GM12892 (cell line): ENCODE results near the gene PTK7.

Experiments used
- POLR2A ChIP-seq: IDR thresholded peaks from 2 replicates; pipeline ENCODE4 v1.6.1; 2011; ENCODE audit warnings: low read depth, low read length, control low read depth
- POLR2AphosphoS5 ChIP-seq: IDR thresholded peaks from 2 replicates; pipeline ENCODE4 v1.6.1; 2011; ENCODE audit warnings: low read depth, low read length, control low read depth
- TAF1 ChIP-seq: IDR thresholded peaks from 2 replicates; pipeline ENCODE4 v1.6.1; 2011; ENCODE audit warnings: low read depth, mild to moderate bottlenecking, control low read depth, low read length, borderline replicate concordance

- no peak for TF ChIP-seq POLR2A
- TF ChIP-seq POLR2AphosphoS5, result no peak
- TF ChIP-seq TAF1, result no peak
These were observed 49.4 kb downstream of the PTK7 start for GRCh38 chr6:43125555-43125954.
